HG02981 (cell line): Measurements from ENCODE around the gene TGFBR1.

ENCODE experiments used
- ATAC-seq: cut with Tn5 transposase; IDR thresholded peaks from one replicate; pipeline ENCODE4 v1.9.1; 2021; ENCODE audit warnings: mild to moderate bottlenecking, moderate library complexity; ENCODE audit not compliant: unreplicated experiment

Gene TGFBR1

GRCh38 chr9:99104459-99105151, at the start of gene TGFBR1:
Gene TGFBR1, plus strand, starts transcription at chr9:99105113. Its CDS starts 93 bp downstream, at chr9:99105206.
- ATAC-seq = peak; percentile 91

GRCh38 chr9:99055384-99055783, 49.5 kb upstream of the TGFBR1 start:
- ATAC-seq = no peak

- no peak for ATAC-seq
Observed at GRCh38 chr9:99056186-99056585, 48.7 kb upstream of the TGFBR1 start.

- ATAC-seq = no peak
Observed at GRCh38 chr9:99056886-99057664, 47.8 kb upstream of the TGFBR1 start.

- ATAC-seq = peak; percentile 66
Observed at GRCh38 chr9:99057665-99058625, 47.0 kb upstream of the TGFBR1 start.

- peak; percentile 67 for ATAC-seq
Observed at GRCh38 chr9:99058964-99059921, 45.7 kb upstream of the TGFBR1 start.

GRCh38 chr9:99060621-99061020, 44.3 kb upstream of the TGFBR1 start:
- no peak for ATAC-seq

- ATAC-seq = no peak
Observed at GRCh38 chr9:99062549-99062948, 42.4 kb upstream of the TGFBR1 start.

GRCh38 chr9:99063522-99063921, 41.4 kb upstream of the TGFBR1 start:
- ATAC-seq = no peak

- ATAC-seq = no peak
Observed at GRCh38 chr9:99066571-99066970, 38.3 kb upstream of the TGFBR1 start.

- no peak for ATAC-seq
Observed at GRCh38 chr9:99069075-99069474, 35.8 kb upstream of the TGFBR1 start.

- ATAC-seq = no peak
Observed at GRCh38 chr9:99069546-99069945, 35.4 kb upstream of the TGFBR1 start.

GRCh38 chr9:99070681-99071080, 34.2 kb upstream of the TGFBR1 start:
- ATAC-seq = no peak

- no peak for ATAC-seq
Observed at GRCh38 chr9:99071313-99072039, 33.4 kb upstream of the TGFBR1 start.

- ATAC-seq = no peak
Observed at GRCh38 chr9:99072040-99072394, 32.9 kb upstream of the TGFBR1 start.

GRCh38 chr9:99073347-99073746, 31.6 kb upstream of the TGFBR1 start:
- no peak for ATAC-seq

GRCh38 chr9:99073985-99074901, 30.7 kb upstream of the TGFBR1 start:
- ATAC-seq = no peak

- ATAC-seq = no peak
Observed at GRCh38 chr9:99074902-99075245, 30.0 kb upstream of the TGFBR1 start.
